Activated naive CD4-positive, alpha-beta T cell treated with anti-CD3 and anti-CD28 coated beads for 36 hours (primary cell): ENCODE data around the gene NACC2. TPM values are rescaled to one million over a fixed set of nuclear protein-coding genes. Genes with fewer than 3 reads are reported as not detected.

Experiments
- CTCF ChIA-PET: fragments of 350-600 bp; sonication (Branson Sonifier 250); formaldehyde crosslinking; loops from one replicate; lab custom pipeline; 2021; ENCODE audit warnings: antibody characterized with exemption; lab: Charles Lee
- DNase-seq: peaks from one replicate; pipeline ENCODE4 v3.0.0-alpha.2; 2020
- H3K27ac Mint-ChIP-seq: one replicate; pipeline ENCODE4 v1.8.0; 2021; ENCODE audit warnings: mild to moderate bottlenecking, mixed read lengths
- H3K27me3 Mint-ChIP-seq: one replicate; pipeline ENCODE4 v1.8.0; 2021; ENCODE audit warnings: low read depth, mixed read lengths
- H3K36me3 Mint-ChIP-seq: one replicate; pipeline ENCODE4 v1.8.0; 2021; ENCODE audit warnings: low read depth, mixed read lengths
- H3K4me1 Mint-ChIP-seq: one replicate; pipeline ENCODE4 v1.8.0; 2021; ENCODE audit warnings: low read depth, mixed read lengths
- H3K4me3 Mint-ChIP-seq: one replicate; pipeline ENCODE4 v1.8.0; 2021; ENCODE audit warnings: mild to moderate bottlenecking, moderate library complexity, mixed read lengths
- H3K9me3 Mint-ChIP-seq: one replicate; pipeline ENCODE4 v1.8.0; 2021; ENCODE audit warnings: mixed read lengths
- intact Hi-C: fragments of 100-400 bp; cut with micrococcal nuclease; formaldehyde crosslinking; loops from one replicate; pipeline ENCODE4 v1.15.1; 2023
- total RNA-seq, 2 experiments: library from RNA; stranded (reverse); gene quantifications; one replicate each; pipeline ENCODE4 v1.2.3, GENCODE V29; 2021

NACC2 gene
- total RNA-seq, 2 experiments from 2014 or later, result 3.4 to 3.5 TPM

DNA sequence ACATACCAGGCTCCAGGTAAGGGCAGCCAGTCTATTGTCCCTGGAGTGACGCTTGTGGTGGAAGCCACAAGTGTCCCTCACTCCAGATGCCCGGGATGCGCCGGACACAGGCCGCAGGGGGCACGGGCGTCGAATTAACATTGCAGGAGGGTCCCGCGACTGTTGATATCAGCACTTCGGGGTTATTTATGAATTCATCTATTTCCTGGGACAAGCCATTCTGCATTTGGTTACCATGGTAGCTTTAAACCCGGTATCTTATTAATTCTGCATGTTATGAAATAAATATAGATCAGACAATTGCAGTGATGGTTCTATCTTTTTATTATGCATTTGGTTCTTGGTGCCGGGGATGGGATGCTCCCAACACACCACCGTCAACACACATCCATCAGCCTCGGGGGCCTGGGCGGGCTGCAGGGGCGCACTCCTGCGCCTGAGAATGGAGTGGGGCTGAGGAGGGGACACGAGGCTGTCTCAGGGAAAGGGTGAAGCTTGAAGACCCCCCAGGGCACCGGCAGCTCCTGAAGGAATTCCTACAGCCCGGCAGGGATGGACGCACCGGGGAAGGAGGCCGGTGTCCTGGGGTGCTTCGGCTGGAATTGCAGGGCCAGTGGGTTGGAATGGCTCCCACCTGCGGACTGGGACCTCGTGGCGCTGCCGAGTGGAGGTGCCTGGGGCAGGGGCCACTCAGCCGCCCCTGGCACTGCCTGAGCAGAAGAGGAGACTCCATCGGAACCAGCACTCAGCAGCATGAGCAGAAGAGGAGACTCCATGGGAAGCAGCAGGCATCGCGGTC lies 41.2 kb upstream of the NACC2 start:
- H3K4me1 Mint-ChIP-seq, result peaks cover 4% of the 10 kb centered on the region
- intact Hi-C loops, result no loop called here
- DNase-seq, result no peak
- CTCF ChIA-PET, result interaction anchor here (0.6 kb wide), 2 partner anchors 80 to 349 kb away, joined by 3 read pairs; no protein-coding TSS in a partner anchor
- no peak overlapping the region for H3K27ac Mint-ChIP-seq
- H3K36me3 Mint-ChIP-seq, result no peaks in the 10 kb centered on the region
- H3K4me3 Mint-ChIP-seq, result no peak overlapping the region
- peaks cover 36% of the 10 kb centered on the region for H3K27me3 Mint-ChIP-seq
- H3K9me3 Mint-ChIP-seq, result no peaks in the 10 kb centered on the region

DNA sequence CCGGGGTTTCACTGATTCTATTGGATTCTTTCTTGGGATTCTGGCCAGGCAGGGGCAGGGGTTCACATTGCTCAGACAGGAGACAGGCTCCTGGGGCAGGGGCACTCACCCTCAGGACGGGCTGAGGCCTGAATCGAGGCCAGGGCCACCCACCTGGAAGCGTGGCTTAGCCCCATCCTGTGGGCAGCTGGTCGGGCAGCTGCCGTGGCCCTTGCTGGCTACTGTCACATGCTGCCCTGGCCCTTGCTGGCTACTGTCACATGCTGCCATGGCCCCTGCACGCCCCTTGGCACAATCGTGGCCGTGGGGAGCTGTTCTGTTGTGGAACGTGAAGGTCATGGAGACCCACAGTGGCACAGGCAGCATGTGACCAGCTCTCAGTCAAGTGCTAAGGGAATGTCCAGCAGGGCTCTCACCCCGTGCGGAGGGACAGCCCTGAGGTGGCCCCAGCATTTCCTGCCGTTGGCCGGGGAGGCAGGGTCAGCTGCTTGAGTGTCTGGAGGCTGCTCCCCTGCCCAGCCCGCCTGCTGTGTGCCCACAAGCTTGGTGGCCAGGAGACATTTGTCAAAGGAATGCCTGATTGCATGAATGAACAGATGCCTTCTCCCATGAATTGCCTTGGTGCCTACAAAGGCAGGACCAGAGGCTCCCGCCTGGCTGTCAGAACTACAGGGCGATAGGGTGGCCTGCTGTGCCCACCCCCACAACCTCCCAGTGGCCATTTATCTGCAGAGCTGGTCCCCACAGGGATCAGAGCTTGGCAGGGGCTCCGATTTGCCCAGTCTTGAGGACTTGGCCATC lies 40.4 kb upstream of the NACC2 start:
- CTCF ChIA-PET, result interaction anchor here (0.6 to 0.7 kb wide), 4 partner anchors 80 to 348 kb away, joined by 3 read pairs; no protein-coding TSS in a partner anchor
- no peak overlapping the region for H3K4me3 Mint-ChIP-seq
- no peaks in the 10 kb centered on the region for H3K36me3 Mint-ChIP-seq
- intact Hi-C loops, result no loop called here
- peaks cover 40% of the 10 kb centered on the region for H3K27me3 Mint-ChIP-seq
- H3K4me1 Mint-ChIP-seq, result peaks cover 4% of the 10 kb centered on the region
- no peak overlapping the region for H3K27ac Mint-ChIP-seq
- DNase-seq, result no peak
- no peaks in the 10 kb centered on the region for H3K9me3 Mint-ChIP-seq

DNA sequence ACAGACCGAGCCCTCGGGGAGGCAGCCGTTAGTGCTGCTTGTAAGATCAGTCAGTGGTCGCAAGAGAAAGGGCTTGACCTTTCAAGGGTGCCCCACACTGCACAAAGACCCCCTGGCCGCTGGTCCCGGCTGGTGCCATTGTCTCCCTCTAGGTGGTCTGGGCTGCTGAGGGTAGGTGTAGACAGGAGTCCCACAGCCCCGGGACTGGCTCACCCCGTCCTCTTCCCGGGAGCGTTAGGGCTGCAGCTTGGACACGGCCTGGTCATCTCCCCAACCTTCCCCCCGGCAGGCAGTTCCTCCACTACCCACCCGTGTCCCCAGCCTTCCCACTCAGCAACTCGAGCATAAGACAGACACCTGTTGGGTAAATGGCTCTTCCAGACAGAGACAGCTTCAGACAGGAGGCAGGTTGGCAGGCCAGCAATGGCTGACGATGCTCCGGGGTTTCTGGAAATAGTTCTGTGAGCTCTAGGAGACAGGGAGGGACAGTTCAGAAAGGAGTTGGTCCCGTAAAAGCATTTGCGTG lies 38.9 kb upstream of the NACC2 start:
- Mint-ChIP-seq H3K27ac (no peak overlapping the region), H3K27me3 (peaks cover 40% of the 10 kb centered on the region), H3K4me1 (peaks cover 4% of the 10 kb centered on the region), H3K36me3 (no peaks in the 10 kb centered on the region), H3K9me3 (no peaks in the 10 kb centered on the region), H3K4me3 (no peak overlapping the region)
- CTCF ChIA-PET, result interaction anchor here (0.7 kb wide), 1 partner anchor 78 kb away, joined by 3 read pairs; no protein-coding TSS in a partner anchor
- intact Hi-C loops, result no loop called here
- DNase-seq, result no peak

DNA sequence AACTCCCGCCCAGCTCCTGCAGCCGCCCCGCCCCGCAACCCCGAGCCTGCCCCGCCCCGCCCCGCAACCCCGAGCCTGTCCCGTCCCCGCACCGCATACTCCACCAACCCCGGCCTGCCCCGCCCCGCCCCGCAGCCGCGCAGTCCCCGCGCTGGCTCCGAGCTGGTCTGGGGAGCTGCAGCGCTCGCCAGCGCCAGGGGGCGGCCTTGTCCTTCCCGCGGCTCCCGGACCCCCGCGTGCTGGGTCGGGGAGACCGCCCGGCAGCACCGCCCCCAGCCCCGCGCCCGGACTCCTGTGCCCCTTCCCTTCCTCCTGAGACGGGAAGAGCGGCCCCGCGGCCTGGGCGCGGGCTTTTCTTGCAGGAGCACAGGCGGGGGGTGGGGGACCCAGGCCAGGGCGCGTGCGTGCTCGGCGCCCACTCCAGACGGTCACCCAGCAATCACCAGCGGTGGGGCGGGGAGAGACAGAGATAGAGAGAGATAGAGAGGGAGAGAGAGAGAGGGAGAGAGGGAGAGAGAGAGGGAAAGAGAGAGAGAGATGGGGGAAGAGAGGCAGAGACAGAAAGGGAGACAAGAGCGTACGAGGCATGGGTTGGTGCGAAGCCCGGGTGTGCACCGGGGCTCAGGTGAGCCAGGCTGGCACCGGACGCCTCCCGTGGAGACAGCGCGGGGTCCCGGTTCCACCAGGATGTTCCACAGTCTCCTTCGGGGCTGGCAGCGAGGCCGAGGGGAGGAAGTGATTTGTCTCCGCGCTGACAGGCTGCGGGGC lies 38.3 kb upstream of the NACC2 start:
- Mint-ChIP-seq H3K27me3 (peaks cover 35% of the 10 kb centered on the region), H3K36me3 (no peaks in the 10 kb centered on the region), H3K4me1 (peaks cover 4% of the 10 kb centered on the region), H3K4me3 (peak overlapping the region; percentile 41), H3K27ac (no peak overlapping the region), H3K9me3 (no peaks in the 10 kb centered on the region)
- DNase-seq, result peak; percentile 41
- CTCF ChIA-PET, result interaction anchor here (0.6 kb wide), 1 partner anchor 570 kb away, joined by 3 read pairs; no protein-coding TSS in a partner anchor
- intact Hi-C loops, result no loop called here

DNA sequence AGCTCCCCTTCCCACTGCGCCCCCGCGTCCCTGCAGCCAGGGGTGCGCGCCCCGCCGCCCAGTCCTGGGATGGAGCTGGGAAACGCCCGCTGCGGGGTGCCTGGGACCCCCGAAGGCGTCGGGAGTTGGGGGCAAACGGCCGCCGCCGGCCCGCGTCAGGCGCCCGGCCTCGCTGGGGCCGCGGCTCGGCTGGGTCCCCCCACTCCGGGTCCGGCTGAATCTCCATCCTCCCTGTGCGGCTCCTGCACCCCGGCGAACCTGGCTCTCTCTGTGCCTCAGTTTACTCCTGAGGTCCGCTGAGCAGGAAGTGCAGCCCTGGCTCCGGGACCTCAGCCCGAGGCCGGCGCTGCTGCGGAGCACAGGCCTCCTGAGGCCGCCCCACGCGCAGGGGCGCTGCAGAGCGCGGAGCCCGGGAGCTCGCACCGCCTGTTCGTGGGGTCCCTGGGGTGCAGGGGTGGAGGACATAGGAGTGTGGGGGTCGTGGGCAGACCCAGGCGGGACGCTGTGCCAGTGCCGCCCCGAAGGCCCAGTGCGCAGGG lies 37.5 kb upstream of the NACC2 start:
- CTCF ChIA-PET, result interaction anchor here (0.6 kb wide), 2 partner anchors 499 to 571 kb away, joined by 3 read pairs; no protein-coding TSS in a partner anchor
- Mint-ChIP-seq H3K27ac (no peak overlapping the region), H3K9me3 (no peaks in the 10 kb centered on the region), H3K27me3 (peaks cover 34% of the 10 kb centered on the region), H3K36me3 (no peaks in the 10 kb centered on the region), H3K4me1 (peaks cover 4% of the 10 kb centered on the region), H3K4me3 (no peak overlapping the region)
- no peak for DNase-seq
- intact Hi-C loops, result loop anchor here (1.0 kb wide), 1 partner anchor 151 kb away; no protein-coding TSS in a partner anchor

DNA sequence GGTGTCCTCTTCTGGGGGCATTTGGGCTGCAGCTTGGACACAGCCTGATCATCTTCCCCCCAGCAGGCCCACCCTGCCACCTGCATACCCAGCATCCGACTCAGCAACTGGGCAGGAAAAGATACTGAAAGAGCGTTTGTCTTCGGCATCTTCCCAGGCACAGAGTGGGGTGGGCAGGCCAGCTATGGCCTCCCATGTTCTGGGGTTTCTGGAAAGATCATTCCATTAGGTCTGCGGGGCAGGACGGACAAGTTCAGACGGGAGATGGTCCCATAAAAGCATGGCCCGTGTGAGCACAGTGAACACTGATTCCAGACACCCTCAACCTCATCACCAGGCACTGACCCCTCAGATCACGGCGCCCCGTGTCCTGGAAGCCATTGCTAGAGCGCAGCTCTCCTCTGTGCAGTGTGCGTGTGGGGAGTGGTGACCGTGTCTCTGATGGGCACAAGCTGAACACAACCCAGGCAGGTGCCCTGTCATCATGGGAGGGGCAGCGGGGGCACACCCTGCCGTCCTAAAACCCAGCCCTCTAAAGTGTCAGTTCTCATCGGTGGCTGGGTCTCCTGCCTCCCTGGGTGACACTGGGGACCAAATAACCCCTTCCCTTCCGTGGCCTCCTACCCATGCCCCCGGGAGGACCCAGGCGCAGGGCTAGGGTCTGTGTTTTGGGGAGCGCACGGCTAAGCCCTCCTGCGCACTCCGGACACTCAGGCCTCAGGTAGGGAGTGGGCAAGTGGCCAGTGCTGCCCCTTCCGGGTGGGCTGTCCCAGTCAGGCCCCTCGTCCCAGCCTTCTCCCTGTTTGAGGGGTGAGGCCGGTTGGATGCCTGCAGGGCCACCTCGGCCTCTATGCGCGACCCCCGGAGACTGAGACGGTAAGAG lies 36.8 kb upstream of the NACC2 start:
- peaks cover 33% of the 10 kb centered on the region for H3K27me3 Mint-ChIP-seq
- no peak for DNase-seq
- CTCF ChIA-PET, result interaction anchor here (0.6 kb wide), 1 partner anchor 498 kb away, joined by 3 read pairs; no protein-coding TSS in a partner anchor
- H3K36me3 Mint-ChIP-seq, result no peaks in the 10 kb centered on the region
- intact Hi-C loops, result loop anchor here (1.0 kb wide), 1 partner anchor 151 kb away; no protein-coding TSS in a partner anchor
- no peak overlapping the region for H3K4me3 Mint-ChIP-seq
- no peaks in the 10 kb centered on the region for H3K9me3 Mint-ChIP-seq
- peaks cover 4% of the 10 kb centered on the region for H3K4me1 Mint-ChIP-seq
- no peak overlapping the region for H3K27ac Mint-ChIP-seq

DNA sequence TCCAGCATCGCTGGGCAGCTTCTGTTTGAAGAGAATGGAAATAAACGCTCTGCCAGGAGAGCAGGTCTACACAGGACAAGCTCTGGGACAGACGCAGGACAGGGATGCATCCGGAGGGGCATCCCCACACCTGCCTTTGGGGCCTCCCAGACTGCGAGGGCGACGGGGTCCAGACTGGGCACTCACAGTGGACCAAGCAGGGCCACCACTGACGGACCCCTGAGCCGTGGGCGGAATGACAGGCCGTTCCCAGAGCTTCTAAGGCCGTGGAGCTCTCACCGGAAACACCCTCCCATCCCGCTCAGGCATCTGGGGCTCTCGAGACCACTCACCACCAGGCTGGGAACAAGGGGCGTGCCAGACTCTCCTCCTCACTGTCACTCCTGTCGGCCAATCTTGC lies 34.1 kb upstream of the NACC2 start:
- no peaks in the 10 kb centered on the region for H3K36me3 Mint-ChIP-seq
- peaks cover 2% of the 10 kb centered on the region for H3K4me1 Mint-ChIP-seq
- peaks cover 19% of the 10 kb centered on the region for H3K27me3 Mint-ChIP-seq
- peaks cover 2% of the 10 kb centered on the region for H3K9me3 Mint-ChIP-seq
- DNase-seq, result no peak
- CTCF ChIA-PET, result no interaction called here
- intact Hi-C loops, result loop anchor here (10.0 kb wide), 1 partner anchor 334 kb away; no protein-coding TSS in a partner anchor
- H3K4me3 Mint-ChIP-seq, result no peak overlapping the region
- peak overlapping the region; percentile 39 for H3K27ac Mint-ChIP-seq

DNA sequence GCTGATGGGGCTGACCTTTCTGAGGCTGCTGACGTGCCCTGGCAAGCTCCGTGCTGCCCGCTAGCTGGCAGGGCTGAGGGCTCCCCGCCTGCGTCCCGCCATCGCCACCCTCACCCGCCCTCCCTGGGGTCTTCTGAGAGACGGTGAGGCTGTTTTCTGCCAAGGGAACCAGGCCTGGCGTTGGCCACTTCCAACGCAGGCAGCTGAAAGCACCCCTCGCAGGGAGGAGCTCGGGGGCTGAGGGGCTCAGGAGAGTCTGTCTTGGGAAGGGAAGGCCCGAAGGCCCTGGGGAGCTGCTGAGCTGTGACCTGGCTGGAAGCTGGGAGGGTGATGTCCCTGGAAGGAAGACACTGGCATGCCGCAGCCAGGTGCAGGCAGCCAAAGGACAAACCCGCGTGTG lies 33.3 kb upstream of the NACC2 start:
- intact Hi-C loops, result loop anchor here (10.0 kb wide), 1 partner anchor 334 kb away; no protein-coding TSS in a partner anchor
- CTCF ChIA-PET, result interaction anchor here (0.5 to 0.6 kb wide), 3 partner anchors 143 to 1787 kb away, joined by 3 to 6 read pairs (median 5); no protein-coding TSS in a partner anchor
- no peak overlapping the region for H3K27ac Mint-ChIP-seq

DNA sequence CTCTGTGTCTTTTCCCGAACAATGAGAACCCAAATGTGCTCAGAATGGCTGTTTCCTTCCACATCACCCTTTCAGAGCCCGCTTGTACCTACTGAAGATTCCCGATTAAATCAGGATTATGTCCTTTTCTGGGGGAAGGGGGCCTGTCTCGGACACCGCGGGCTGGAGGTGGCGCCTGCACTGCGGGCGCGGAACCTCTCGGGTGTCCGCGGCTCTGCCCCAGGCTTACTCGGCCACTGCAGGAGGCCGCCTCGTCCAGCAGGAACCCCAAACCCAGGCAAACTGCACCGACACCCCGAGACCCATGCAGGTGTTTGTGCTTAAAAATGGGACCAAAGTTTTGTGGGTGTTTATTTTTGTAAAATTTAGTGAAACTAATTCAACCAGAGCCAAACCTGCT lies 32.2 kb upstream of the NACC2 start:
- H3K36me3 Mint-ChIP-seq, result no peaks in the 10 kb centered on the region
- H3K4me3 Mint-ChIP-seq, result no peak overlapping the region
- intact Hi-C loops, result loop anchor here (10.0 kb wide), 1 partner anchor 333 kb away; no protein-coding TSS in a partner anchor
- CTCF ChIA-PET, result no interaction called here
- H3K27me3 Mint-ChIP-seq, result peaks cover 9% of the 10 kb centered on the region
- H3K9me3 Mint-ChIP-seq, result peaks cover 2% of the 10 kb centered on the region
- no peak for DNase-seq
- H3K27ac Mint-ChIP-seq, result no peak overlapping the region
- no peaks in the 10 kb centered on the region for H3K4me1 Mint-ChIP-seq

More for the DNA sequence above, 33.3 kb upstream of the NACC2 start:
- Mint-ChIP-seq H3K9me3 (peaks cover 2% of the 10 kb centered on the region), H3K36me3 (no peaks in the 10 kb centered on the region), H3K27me3 (peaks cover 11% of the 10 kb centered on the region), H3K4me3 (no peak overlapping the region), H3K4me1 (no peaks in the 10 kb centered on the region)
- DNase-seq, result no peak

DNA sequence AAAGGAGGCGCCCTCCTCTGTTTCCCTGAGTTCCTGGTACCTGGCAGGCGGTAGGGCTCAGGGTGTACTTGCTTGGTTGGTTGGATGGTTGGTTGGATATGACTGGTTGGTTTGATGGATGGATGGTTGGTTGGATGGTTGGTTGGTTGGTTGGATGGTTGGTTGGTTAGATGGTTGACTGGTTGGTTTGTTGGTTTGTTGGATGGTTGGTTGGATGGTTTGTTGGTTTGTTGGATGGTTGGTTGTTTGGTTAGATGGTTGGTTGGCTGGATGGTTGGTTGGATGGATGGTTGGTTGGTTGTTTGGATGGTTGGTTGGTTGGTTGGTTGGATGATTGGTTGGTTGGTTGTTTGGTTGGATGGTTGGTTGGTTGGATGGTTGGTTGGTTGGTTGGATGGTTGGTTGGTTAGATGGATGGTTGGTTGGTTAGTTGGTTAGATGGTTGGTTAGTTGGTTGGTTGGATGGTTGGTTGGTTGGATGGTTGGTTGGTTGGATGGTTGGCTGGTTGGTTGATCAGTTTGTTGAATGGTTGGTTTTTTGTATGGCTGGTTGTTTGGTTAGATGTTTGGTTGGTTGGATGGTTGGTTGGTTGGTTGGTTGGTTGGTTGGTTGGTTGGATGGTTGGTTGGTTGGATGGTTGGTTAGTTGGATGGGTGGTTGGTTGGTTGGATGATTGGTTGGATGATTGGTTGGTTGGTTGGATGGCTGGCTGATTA lies 30.0 kb upstream of the NACC2 start:
- no peak overlapping the region for H3K4me3 Mint-ChIP-seq
- H3K9me3 Mint-ChIP-seq, result peaks cover 2% of the 10 kb centered on the region
- no peaks in the 10 kb centered on the region for H3K36me3 Mint-ChIP-seq
- no peak for DNase-seq
- CTCF ChIA-PET, result interaction anchor here (0.7 kb wide), 1 partner anchor 415 kb away, joined by 3 read pairs; no protein-coding TSS in a partner anchor
- H3K27me3 Mint-ChIP-seq, result no peaks in the 10 kb centered on the region
- H3K27ac Mint-ChIP-seq, result no peak overlapping the region
- H3K4me1 Mint-ChIP-seq, result peaks cover 5% of the 10 kb centered on the region
- intact Hi-C loops, result loop anchor here (5.0 to 10.0 kb wide), 2 partner anchors 330 to 423 kb away; partner anchors contain the start of gene KCNT1
